GDM1 (cell line): Measurements from ENCODE around the gene RAB31.
A peak's percentile ranks its signal among the peaks of the same experiment; 100 is the strongest.
"Not testable (repeated sequence)": the region's sequence is repeated elsewhere in the genome, so short reads cannot be mapped to it uniquely, and the experiment has no call there.

Experiments
- DNase-seq: peaks from one replicate; lab custom pipeline; 2025; lab: John Stamatoyannopoulos, UW

RAB31 gene

DNA sequence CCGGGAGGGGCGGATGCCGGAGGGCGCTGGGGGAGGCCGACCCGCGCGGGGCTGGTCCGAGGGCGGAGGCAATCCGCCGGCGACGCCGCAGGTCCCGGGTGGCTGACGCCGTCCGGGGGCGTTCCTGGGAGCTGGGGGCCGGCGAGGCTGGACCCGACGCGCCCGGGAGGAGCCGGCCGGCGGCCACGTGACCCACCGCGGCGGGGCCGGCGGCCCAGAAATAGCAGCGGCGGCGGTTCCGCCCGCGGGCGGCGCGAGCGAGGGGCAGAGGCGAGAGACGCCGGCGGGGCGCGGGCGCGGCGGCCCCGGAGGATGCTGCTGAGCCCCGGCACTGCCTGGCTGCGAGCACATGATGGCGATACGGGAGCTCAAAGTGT, at the start of gene RAB31:
Gene RAB31, plus strand, starts transcription at position 245 of the 377 bp plus-strand sequence. Its CDS starts 105 bp downstream, at position 350.
- no peak for DNase-seq

DNA sequence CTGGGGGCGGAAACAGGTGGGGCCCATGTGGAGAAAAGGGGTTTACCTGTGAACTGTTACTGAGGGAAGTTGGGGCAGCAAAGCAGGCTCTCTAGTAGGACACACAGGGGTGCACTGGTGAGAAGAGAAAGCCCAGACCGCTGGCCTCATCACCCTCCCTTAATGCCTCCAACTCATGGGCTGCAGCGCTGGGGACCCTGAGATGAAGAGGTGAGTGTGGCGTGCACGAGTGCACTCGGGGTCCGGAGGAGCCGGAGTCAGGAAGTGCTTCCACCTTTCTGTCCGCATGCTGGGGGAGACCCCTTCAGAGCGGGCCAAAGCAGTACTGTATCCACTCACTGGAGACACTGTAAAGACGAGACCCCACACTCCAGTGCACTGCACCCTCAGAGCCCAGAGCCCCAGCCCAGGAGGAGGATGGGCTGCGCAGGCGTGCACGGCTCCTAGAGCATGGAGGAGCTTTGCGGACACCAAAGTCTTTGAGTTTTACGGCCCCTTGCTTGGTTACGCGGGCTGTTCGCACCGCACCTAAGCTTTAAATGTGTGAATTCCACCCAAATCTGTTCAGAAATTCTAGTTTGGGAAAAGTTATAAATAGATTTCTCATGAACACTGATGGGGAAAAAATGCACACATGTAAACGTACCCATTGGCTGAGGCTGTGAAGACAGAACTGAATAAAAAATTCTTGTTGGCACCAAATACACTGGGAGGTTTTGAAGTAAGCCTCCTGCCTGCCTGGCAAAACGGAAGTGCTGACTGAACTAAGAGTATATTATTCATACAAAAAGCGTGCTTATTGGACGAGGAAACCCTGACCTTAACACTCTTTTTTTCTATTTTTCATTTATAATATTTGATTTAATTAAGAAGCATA, 48.4 kb upstream of the RAB31 start:
- no peak for DNase-seq

GRCh38 chr18:9661564-9661963, 46.5 kb upstream of the RAB31 start:
- no peak for DNase-seq

DNA sequence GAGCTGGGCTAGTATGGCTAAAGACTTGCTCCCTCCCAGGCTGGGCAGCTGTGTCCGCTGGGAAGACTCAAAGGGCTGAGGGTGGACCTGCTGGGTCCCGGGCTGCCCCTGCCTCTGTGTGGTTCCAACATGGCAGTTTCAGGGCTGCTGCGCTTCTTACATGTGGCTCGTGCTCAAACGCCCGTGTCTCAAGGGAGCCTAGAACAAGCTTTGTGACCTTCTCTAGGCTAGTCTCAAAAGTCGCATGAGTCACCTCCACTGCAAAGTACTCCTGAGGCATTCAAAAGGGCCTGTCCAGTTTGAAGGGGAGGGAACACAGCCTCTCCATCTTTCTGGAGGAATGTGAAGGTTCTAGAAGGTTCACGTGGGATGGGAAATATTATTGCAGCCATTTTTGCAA, 44.7 kb upstream of the RAB31 start:
- DNase-seq, result no peak

DNA sequence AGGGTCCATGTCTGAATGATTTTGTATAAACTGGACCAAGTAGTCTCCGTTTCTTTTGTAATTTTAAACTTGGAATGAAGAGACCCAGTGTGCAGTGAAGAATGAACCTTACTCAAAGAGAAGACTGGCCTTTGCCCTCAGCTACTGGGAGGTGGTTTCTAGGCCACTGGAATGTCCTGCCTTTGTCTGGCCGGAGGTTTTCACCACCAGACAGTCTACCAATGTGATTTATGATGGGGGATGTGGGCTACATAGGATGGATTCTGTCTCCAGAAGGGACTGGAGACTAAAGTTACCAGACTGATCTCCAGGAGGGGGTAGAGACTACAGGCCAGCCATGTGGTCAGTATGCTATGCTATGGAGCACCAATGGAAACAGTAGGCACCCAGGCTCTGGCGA, 42.8 kb upstream of the RAB31 start:
- DNase-seq, result no peak

- no peak for DNase-seq
Observed at GRCh38 chr18:9666548-9666947, 41.6 kb upstream of the RAB31 start.

DNA sequence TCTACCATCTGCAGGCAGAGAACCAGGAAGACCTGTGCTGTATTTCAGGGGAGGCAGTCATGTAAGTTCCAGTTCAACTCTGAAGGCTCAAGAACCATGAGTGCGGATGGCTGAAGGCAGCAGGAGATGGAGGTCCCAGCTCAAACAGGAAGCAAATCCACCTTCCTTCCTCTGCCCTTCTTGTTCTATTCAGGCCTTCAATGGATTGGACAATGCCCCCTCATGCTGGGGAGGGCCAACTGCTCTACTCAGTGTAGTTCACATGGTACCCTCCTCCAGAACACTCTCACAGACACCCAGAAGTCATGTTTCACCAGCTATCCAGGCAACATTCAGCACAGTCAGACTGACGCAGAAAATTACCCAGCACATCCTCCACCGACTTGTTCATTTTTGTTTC, 39.1 kb upstream of the RAB31 start:
- DNase-seq, result no peak

- no peak for DNase-seq
Observed at GRCh38 chr18:9671214-9671613, 36.9 kb upstream of the RAB31 start.

DNA sequence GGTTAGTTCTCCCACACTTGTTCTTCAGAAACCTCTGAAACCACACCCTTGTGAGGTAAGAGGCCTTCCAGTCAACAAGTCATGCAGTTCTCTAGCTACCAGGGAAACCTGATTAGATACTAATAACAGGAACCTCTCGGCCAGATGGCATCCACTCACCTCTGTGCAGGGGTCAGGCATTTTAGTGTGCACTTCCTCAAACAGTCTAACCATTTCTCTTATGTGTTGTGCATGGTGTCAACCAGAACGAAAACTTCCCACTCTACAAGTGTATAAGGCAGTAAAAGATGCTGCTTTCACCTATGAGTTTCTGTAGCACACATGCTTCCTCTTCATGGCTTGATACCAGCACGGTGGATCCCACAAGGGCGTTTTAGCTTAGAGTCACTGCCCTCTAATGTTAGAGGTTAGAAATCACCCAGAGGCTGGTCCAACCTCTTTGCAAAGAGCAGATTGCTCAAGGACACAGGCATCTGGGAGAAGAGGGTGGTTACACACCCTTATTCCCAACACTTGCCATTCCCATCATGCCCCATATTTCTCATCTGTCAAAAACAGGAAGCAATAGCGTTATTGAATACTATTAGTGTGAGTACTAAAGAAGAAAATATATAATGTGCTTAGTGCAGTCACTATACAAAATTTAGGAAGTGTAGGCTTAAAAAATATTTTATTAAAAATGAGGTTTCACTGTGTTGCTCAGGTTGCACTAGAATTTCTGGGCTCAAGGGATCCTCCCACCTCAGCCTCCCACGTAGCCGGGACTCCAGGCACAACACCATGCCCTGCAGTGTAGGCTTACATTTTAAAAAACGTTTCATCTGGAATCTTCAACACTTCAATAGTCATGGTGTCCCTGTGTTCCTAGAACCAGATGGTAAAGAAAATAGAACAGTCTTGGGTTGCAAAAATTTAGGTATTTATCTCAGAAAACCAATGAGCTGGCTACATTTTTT, 34.5 kb upstream of the RAB31 start:
- peak; percentile 45 for DNase-seq

DNA sequence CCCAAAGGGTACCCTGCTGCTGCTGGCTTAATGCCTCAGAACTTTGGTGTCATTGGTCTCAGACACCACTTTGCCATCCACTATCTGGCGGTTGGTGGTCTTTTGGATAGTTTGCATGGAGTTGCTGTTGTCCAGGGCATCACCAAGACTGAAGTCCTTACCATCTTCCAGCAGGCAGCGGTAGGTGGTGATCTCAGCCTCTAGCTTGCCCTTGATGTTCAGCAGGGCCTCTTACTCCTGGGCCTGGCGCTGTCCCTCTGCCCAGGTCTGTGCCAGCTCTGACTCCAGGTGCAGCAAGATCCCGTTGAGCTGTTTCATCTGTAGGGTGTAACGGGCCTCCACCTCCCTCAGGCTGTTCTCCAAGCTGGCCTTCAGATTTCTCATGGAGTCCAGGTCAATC, 29.9 kb upstream of the RAB31 start:
- not testable (repeated sequence) for DNase-seq

DNA sequence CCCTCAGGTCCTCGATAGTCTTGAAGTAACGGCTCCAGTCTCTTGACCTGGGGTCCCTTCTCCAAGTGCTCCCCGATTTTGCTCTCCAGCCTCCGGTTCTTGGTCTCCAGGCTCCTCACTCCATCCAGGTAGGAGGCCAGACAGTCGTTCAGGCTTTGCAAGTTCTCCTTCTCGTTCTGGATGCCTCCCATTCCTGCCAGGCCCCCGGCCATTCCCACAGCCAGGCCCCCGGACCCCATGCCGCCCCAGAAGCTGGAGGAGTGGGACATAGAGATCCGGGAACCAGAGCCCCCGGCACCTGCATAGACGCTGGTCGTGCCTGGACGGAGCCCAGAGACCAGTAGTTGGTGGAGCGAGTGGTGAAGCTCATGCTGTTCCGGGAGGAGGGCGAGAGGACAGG, 29.0 kb upstream of the RAB31 start:
- no peak for DNase-seq

DNA sequence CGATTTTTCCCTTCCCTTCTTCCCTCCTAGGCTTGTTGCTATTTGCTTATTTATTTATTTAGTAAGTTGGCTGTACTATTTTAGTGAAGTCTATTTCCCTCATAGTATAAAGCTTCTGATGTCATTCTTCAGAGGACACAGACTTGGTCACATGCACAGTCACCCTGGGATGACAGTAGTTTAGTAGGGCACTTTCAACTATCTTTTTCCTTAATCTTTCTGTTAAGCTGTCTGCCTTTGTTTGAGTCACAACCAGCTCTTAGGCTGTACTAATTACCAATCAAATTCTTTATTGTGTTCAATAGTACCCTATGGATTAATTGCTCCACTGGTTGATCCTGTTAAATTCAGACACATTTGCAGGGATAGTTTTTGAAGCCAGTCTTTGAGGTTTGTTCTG, 26.9 kb upstream of the RAB31 start:
- DNase-seq, result no peak

DNA sequence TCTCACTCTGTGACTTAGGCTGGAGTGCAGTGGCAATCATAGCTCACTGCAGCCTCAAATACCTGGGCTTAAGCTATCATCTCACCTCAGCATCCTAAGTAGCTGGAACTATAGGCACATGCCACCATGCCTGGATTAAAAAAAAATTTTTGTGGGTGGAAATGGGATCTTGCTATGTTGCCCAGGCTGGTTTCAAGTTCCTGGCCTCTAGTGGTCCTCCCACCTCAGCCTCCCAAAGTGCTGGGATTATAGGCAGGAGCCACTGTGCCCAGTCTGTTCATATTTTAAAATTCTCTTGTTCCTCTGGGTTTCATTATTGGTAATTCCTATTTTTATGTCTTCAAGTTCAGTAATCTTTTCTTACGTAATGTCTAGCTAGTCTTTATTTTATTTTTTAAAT, 25.5 kb upstream of the RAB31 start:
- DNase-seq, result no peak

GRCh38 chr18:9683418-9684396, 24.4 kb upstream of the RAB31 start:
- no peak for DNase-seq

DNA sequence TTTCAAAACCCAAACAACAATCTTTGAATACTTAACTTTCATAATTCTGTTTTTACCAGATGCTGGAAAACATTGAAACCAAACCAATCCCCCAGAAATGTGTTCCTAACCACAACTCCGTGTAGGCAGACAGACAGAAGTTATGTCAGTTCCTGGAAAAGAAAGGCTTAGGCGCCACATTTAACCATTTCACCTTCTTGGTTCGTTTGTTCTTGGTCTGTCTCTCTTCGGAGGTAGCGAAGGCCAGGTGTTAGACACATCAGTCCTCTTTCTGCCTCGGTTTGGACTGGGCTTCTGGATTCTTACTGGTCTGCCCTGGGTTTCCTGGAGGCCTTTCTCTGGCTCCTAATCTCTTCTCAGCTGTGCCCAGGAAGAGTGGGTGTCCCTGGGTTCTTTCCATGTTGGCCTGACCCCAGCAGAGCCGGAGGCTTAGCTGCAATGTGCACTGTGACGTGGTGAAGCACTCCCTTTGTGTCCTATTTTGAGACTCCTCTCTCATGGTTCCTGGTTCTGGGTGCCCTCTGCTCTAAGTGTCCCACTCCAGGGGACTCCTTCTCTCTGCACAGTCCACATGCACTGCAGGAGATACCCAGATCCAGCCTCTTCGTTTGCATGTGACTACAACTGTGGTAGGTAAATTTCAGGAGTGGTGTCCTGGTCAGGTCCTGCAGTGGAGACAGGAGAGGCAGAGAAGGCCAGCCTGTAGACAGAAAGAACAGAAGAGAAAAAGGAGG, 23.1 kb upstream of the RAB31 start:
- no peak for DNase-seq

- no peak for DNase-seq
Observed at GRCh38 chr18:9685615-9685890, 22.5 kb upstream of the RAB31 start.

- DNase-seq, result no peak
Observed at GRCh38 chr18:9688036-9688741, 19.9 kb upstream of the RAB31 start.

- DNase-seq, result no peak
Observed at GRCh38 chr18:9689253-9689652, 18.8 kb upstream of the RAB31 start.

DNA sequence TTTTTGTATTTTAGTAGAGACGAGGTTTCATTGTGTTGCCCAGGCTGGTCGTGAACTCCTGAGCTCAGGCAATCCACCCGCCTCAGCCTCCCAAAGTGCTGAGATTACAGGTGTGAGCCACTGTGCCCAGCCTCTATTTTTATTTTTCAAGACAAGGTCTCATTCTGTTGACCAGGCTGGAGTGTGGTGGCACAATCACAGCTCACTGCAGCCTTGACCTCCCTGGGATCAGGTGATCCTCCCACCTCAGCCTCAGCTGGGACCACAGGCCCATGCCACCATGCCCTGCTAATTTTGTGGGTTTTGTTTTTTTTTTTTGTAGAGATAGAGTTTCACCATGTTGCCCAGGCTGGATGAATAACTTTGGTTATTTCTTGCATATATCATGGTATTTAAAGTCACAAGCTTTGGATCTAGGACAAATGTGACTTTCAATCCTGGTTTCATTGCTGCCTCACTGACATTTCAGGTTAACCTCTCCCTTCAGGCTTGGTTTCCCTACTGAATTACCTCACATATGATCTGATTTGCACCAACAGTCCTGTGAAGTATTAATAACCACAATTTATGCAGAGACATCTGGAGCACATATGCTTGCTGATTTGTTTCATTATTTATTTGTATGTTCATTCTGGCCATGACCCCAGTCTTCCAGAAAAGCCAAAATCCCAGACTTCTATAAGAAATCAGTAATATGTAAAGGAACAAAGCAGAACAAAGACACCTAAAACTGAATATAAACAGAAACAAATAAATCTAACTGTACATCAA, 17.5 kb upstream of the RAB31 start:
- DNase-seq, result no peak

- no peak for DNase-seq
Observed at GRCh38 chr18:9691235-9691634, 16.9 kb upstream of the RAB31 start.
